Astrocyte of the spinal cord (primary cell): ENCODE data around the gene CCR9.

Experiments
- DNase-seq: peaks from one replicate; pipeline ENCODE4 v3.0.0; 2011; ENCODE audit warnings: low read depth, low spot score
- H3K4me3 ChIP-seq: 2 replicates; pipeline ENCODE4 v1.5.1; 2011; ENCODE audit warnings: low read depth, mild to moderate bottlenecking, low read length, moderate library complexity
- in situ Hi-C: cut with HindIII; loops from 2 replicates; pipeline ENCODE4 v1.10.0; 2017; ENCODE audit warnings: low sequenced_read_pairs
- TF ChIP-seq, protein P1 (sequence below): IDR thresholded peaks from 2 replicates; pipeline ENCODE4 v1.5.1; 2012; ENCODE audit warnings: low read depth, mild to moderate bottlenecking, low read length, inconsistent platforms

CCR9 gene

DNA sequence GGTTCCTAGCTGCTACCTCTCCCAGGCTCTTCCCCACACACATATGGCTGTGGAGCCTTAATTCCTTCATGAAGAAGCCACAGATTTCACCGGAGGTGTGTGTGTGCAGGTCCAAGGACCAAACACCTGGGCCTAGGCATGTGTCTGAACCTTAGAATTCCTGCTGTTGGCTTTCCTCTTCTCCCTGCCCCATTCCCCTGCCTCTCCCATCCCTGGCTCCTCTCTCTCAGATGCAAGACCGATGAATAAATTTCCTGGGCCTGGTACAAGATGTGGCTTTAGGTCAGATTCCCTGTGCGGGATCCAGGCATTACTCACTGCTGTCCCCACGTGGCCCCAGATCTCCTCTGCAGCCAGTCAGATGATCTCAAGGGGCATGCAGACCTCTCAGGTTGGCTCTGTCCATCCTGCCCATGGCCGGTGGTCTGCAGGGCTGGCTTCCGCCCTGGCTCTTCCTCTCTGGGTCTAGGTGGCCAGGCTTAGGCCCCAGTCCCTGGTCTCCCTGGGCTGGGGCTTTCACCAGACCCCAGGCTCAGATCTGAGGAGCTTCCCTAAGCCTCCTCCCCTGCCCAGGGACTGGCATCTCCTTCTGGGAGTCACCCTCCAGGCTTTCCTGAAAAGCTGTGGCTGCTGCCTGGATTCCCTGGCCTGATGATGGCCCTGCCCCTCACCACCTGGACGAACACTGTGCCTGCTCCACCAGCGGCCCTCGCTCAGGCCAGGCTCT, 20.5 kb downstream of the CCR9 start:
- DNase-seq = peak; percentile 56
- in situ Hi-C loops = no loop called here
- no peak overlapping the region for H3K4me3 ChIP-seq
- TF ChIP-seq, protein P1, sequence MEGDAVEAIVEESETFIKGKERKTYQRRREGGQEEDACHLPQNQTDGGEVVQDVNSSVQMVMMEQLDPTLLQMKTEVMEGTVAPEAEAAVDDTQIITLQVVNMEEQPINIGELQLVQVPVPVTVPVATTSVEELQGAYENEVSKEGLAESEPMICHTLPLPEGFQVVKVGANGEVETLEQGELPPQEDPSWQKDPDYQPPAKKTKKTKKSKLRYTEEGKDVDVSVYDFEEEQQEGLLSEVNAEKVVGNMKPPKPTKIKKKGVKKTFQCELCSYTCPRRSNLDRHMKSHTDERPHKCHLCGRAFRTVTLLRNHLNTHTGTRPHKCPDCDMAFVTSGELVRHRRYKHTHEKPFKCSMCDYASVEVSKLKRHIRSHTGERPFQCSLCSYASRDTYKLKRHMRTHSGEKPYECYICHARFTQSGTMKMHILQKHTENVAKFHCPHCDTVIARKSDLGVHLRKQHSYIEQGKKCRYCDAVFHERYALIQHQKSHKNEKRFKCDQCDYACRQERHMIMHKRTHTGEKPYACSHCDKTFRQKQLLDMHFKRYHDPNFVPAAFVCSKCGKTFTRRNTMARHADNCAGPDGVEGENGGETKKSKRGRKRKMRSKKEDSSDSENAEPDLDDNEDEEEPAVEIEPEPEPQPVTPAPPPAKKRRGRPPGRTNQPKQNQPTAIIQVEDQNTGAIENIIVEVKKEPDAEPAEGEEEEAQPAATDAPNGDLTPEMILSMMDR = peak; percentile 73

DNA sequence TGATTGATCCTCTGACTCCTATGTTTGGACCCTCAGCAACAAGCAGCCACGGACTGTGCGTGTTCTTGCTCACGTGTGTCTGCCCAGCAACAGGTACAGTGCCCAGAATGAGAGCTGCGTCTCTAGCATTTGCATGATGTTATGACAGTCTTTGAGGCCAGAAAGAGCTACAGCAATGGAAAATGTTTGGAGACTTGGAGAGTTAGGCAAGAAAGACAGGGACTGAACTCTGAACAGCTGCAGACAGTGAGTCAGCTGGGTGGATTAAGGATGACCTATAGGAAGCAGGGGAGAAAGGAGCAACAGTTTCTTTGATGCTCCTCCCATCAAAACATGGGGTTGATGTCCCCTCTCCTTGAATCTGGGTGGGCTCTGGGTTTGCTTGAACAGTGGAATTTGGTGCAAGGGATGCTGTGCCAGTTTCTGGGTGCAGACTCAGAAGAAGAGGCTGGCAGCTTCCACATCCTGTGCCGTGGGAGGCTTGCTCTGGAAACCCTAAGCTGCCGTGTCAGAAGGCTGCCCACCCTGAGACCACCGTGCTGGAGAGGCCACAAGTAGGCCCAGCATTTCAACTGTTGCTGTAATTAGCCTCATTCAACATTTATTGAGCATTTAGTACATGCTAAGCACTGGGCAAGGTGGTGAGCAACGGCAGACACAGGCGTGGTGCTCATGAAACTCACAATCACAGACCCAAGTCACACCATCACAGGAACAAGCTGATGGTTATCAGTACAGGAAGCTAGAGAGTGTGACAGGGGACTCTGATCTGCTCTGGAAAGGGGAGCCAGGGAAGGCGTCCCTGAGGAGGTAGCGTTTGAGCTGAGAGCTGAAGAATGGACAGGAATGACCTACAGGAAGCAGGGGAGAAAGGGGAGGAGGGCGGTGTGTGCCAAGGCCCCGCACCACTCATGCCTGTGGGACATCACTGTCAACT, 21.7 kb downstream of the CCR9 start:
- TF ChIP-seq, protein P1 = no peak
- in situ Hi-C loops = no loop called here
- H3K4me3 ChIP-seq = no peak overlapping the region
- peak; percentile 14 for DNase-seq

GRCh38 chr3:45908761-45909160, 22.4 kb downstream of the CCR9 start:
- DNase-seq = no peak
- in situ Hi-C loops = no loop called here
- TF ChIP-seq, protein P1 = no peak
- no peak overlapping the region for H3K4me3 ChIP-seq

DNA sequence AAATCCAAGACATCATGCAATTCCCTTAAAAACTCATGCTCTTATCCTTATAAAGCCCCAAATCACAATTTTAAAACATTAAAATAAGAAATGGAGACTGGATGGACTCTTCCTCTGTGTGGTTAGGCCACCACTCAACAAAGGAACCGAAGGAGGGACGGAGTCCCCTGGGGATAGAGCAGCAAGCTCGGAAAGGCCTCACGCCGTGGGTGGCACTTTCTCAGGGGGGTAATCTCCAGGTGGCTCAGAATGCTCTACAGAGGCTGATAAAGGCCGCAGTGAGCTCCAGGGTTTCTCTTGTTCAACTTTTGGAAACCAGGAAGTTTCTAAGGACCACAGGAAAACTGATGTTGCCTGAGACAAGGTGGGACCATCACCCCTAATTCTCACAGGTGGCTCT, 23.2 kb downstream of the CCR9 start:
- TF ChIP-seq, protein P1 = no peak
- DNase-seq = no peak
- in situ Hi-C loops = no loop called here
- no peak overlapping the region for H3K4me3 ChIP-seq

DNA sequence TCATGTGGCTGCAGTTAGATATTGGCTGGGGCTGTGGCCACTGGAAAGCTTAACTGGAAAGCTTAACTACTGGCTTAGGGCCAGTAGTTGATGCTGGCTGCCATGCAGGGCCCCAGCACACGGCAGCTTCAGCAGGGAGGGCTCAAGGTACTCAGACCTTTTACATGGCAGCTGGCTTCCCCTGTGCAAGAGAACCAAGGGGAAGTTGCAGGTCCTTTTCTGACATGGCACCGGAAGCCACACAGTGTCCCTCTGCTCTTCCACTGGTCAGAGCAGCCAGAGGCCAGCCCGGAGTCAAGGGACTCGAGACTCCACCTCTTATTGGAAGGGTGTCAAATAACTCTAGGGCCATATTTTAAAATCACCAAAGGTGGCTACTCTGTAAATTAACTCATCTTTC, 24.5 kb downstream of the CCR9 start:
- no peak overlapping the region for H3K4me3 ChIP-seq
- in situ Hi-C loops = no loop called here
- TF ChIP-seq, protein P1 = no peak
- no peak for DNase-seq

DNA sequence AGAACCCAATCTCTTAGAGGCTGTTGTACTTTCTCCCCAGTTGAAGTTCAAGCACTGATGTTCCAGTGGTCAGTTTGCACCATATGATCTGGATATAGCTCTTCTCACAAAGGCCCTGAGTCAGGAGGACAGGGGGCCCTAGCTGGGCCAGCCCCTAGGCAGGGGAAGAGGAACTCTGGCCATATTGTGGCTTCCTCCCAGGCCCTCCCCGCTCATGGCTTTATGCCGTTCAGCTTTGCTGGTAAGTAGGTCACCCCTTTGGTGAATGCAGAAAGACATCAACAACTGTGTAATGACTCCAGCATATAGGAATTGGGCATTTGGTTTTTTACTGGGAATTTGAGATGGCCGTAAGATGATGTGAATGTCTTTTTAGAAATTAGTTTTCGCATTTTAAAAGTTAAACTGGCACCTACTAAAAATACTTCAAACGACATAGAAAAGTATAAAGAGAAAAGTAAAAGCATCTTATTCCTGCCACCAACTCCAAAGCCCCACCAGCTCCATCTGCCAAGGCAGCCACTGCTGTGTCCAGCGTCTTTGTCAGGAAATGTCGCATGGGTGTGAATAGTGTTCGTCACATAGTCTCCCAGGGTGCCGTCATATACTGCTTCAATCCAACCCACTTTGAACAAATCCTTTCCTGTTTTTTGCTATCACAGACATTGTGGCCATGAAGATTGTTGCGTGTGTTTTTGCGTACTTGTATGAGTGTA, 25.3 kb downstream of the CCR9 start:
- TF ChIP-seq, protein P1 = no peak
- no peak for DNase-seq
- in situ Hi-C loops = no loop called here
- no peak overlapping the region for H3K4me3 ChIP-seq
